ENCODE results near the gene SPART. TPM values are rescaled to one million over a fixed set of nuclear protein-coding genes. Genes with fewer than 3 reads are reported as not detected.

Gene SPART
- total and polyA plus RNA-seq, 3 donors from 2014 or later: 43.3 to 66.2 (median 48.9) TPM

- H3K36me3 ChIP-seq (ENCODE audit: low read depth, missing control alignments): no peaks in the 10 kb centered on the region
- no peak for DNase-seq
- no peak overlapping the region for H3K4me3 ChIP-seq
- intact Hi-C loops (cut with DNase I; ENCODE audit: low total_unique reads): no loop called here
- H3K9me3 ChIP-seq: no peaks in the 10 kb centered on the region
- H3K27me3 ChIP-seq: no peaks in the 10 kb centered on the region
- H3K27ac ChIP-seq: no peak overlapping the region
- H3K4me1 ChIP-seq: no peaks in the 10 kb centered on the region
- TF ChIP-seq CTCF (IDR thresholded peaks at IDR 0.05) (no peak), POLR2A (IDR thresholded peaks at IDR 0.05) (no peak)
These were observed 84.2 kb downstream of the SPART start for GRCh38 chr13:36261976-36262375.

GRCh38 chr13:36261011-36261410 lies 85.2 kb downstream of the SPART start:
- H3K4me3 ChIP-seq: no peak overlapping the region
- no peaks in the 10 kb centered on the region for H3K27me3 ChIP-seq
- intact Hi-C loops (cut with DNase I; ENCODE audit: low total_unique reads): no loop called here
- H3K4me1 ChIP-seq: no peaks in the 10 kb centered on the region
- TF ChIP-seq POLR2A (IDR thresholded peaks at IDR 0.05): no peak
- TF ChIP-seq CTCF (IDR thresholded peaks at IDR 0.05): no peak
- no peaks in the 10 kb centered on the region for H3K9me3 ChIP-seq
- H3K27ac ChIP-seq: no peak overlapping the region
- no peak for DNase-seq
- WGBS, 2 donors: 97 to 98% methylated on average over 3 of the region's 3 CpGs
- no peaks in the 10 kb centered on the region for H3K36me3 ChIP-seq (ENCODE audit: low read depth, missing control alignments)

GRCh38 chr13:36259361-36260137 lies 86.6 kb downstream of the SPART start:
- Histone ChIP-seq H3K9me3 (no peaks in the 10 kb centered on the region), H3K36me3 (ENCODE audit: low read depth, missing control alignments) (no peaks in the 10 kb centered on the region), H3K4me1 (no peaks in the 10 kb centered on the region), H3K27me3 (no peaks in the 10 kb centered on the region), H3K27ac (no peak overlapping the region), H3K4me3 (no peak overlapping the region)
- DNase-seq: peak; percentile 44
- intact Hi-C loops (cut with DNase I; ENCODE audit: low total_unique reads): no loop called here
- 70 to 76% methylated on average over 7 to 8 of the region's 8 CpGs for WGBS, 2 donors
- TF ChIP-seq POLR2A (IDR thresholded peaks at IDR 0.05): no peak
- TF ChIP-seq CTCF (IDR thresholded peaks at IDR 0.05): no peak

GRCh38 chr13:36258831-36259230 lies 87.4 kb downstream of the SPART start:
- Histone ChIP-seq H3K27ac (no peak overlapping the region), H3K27me3 (no peaks in the 10 kb centered on the region), H3K9me3 (no peaks in the 10 kb centered on the region), H3K36me3 (ENCODE audit: low read depth, missing control alignments) (no peaks in the 10 kb centered on the region), H3K4me3 (no peak overlapping the region), H3K4me1 (no peaks in the 10 kb centered on the region)
- intact Hi-C loops (cut with DNase I; ENCODE audit: low total_unique reads): no loop called here
- no peak for DNase-seq
- TF ChIP-seq POLR2A (IDR thresholded peaks at IDR 0.05): no peak
- no peak for TF ChIP-seq CTCF (IDR thresholded peaks at IDR 0.05)
- WGBS, 2 donors: 47 to 76% methylated on average over 8 of the region's 8 CpGs

Small RNAs within 50 kb of the gene (small RNA-seq; reads per million reads assigned to genes)
- gene RNU6-71P: 0 reads per million in 2 donors

Other genes starting within 250 kb of the SPART start
- 1 to 10 TPM; 4.5 to 4.9 TPM for gene DCLK1, start 215.0 kb downstream of the SPART start, total RNA-seq
- 8.9 TPM for gene DCLK1, start 215.0 kb downstream of the SPART start, polyA plus RNA-seq (ENCODE audit: insufficient read depth, low read depth, low replicate concordance)
- 10 to 100 TPM; 10.8 to 17.9 TPM for gene SOHLH2, start 131.8 kb downstream of the SPART start, total RNA-seq
- gene SOHLH2, start 131.8 kb downstream of the SPART start, polyA plus RNA-seq (ENCODE audit: insufficient read depth, low read depth, low replicate concordance): 43.6 TPM
- 10 to 100 TPM; 37.0 to 74.1 TPM for gene CCDC169, start 48.6 kb downstream of the SPART start, total RNA-seq
- gene CCDC169, start 48.6 kb downstream of the SPART start, polyA plus RNA-seq (ENCODE audit: insufficient read depth, low read depth, low replicate concordance): 174 TPM
- gene CCNA1, start 86.1 kb upstream of the SPART start, total RNA-seq: 10 to 100 TPM; 48.9 to 58.9 TPM
- gene CCNA1, start 86.1 kb upstream of the SPART start, polyA plus RNA-seq (ENCODE audit: insufficient read depth, low read depth, low replicate concordance): 204 TPM